GM23248 (cell line): ENCODE results near the gene PARD3B. TPM values are rescaled to one million over a fixed set of nuclear protein-coding genes. Genes with fewer than 3 reads are reported as not detected.

Experiments
- DNase-seq: peaks from one replicate; pipeline ENCODE4 v3.0.0-alpha.2; 2015
- H2AFZ ChIP-seq: fragments of 200-600 bp; sonication (generic); 2 replicates; pipeline ENCODE4 v1.6.1; 2016; ENCODE audit warnings: antibody characterized with exemption
- H3F3A ChIP-seq: fragments of 200-600 bp; sonication (generic); 2 replicates; pipeline ENCODE4 v1.6.1; 2016; ENCODE audit warnings: mild to moderate bottlenecking, antibody characterized with exemption, mixed run types; ENCODE audit not compliant: insufficient read depth
- H3K27ac ChIP-seq: fragments of 200-600 bp; sonication (generic); 2 replicates; pipeline ENCODE4 v1.5.1; 2016; ENCODE audit warnings: mild to moderate bottlenecking
- H3K27me3 ChIP-seq: fragments of 200-600 bp; sonication (generic); replicated peaks from 2 replicates; pipeline ENCODE4 v1.6.1; 2016; ENCODE audit warnings: mild to moderate bottlenecking; ENCODE audit not compliant: insufficient read depth
- H3K36me3 ChIP-seq: fragments of 200-600 bp; sonication (generic); 2 replicates; pipeline ENCODE4 v1.6.1; 2016; ENCODE audit warnings: low read depth, mild to moderate bottlenecking
- H3K4me1 ChIP-seq: fragments of 200-600 bp; sonication (generic); 2 replicates; pipeline ENCODE4 v1.6.1; 2016; ENCODE audit warnings: mild to moderate bottlenecking; ENCODE audit not compliant: insufficient read depth
- H3K4me2 ChIP-seq: fragments of 200-600 bp; sonication (generic); one replicate; pipeline ENCODE4 v1.6.1; 2016; ENCODE audit warnings: mild to moderate bottlenecking; ENCODE audit not compliant: unreplicated experiment
- H3K4me3 ChIP-seq: fragments of 200-600 bp; sonication (generic); 2 replicates; pipeline ENCODE4 v1.5.1; 2016; ENCODE audit warnings: mild to moderate bottlenecking
- H3K79me2 ChIP-seq: fragments of 200-600 bp; sonication (generic); 2 replicates; pipeline ENCODE4 v1.6.1; 2016; ENCODE audit warnings: mild to moderate bottlenecking; ENCODE audit not compliant: insufficient read depth
- H3K9ac ChIP-seq: fragments of 200-600 bp; sonication (generic); 2 replicates; pipeline ENCODE4 v1.6.1; 2016; ENCODE audit warnings: mild to moderate bottlenecking
- H3K9me2 ChIP-seq: fragments of 200-600 bp; sonication (generic); 2 replicates; pipeline ENCODE4 v1.6.1; 2016; ENCODE audit warnings: mixed run types, mild to moderate bottlenecking, moderate library complexity; ENCODE audit not compliant: insufficient read depth
- H3K9me3 ChIP-seq: fragments of 200-600 bp; sonication (generic); one replicate; pipeline ENCODE4 v1.6.1; 2017; ENCODE audit warnings: low read depth
- H4K20me1 ChIP-seq: fragments of 200-600 bp; sonication (generic); 2 replicates; pipeline ENCODE4 v1.6.0; 2016; ENCODE audit not compliant: insufficient read depth
- EZH2 ChIP-seq: fragments of 200-600 bp; sonication (generic); IDR thresholded peaks from 2 replicates; pipeline ENCODE4 v1.6.1; 2018; ENCODE audit warnings: antibody characterized with exemption, mild to moderate bottlenecking; ENCODE audit not compliant: insufficient read depth, poor library complexity, severe bottlenecking
- EZH2phosphoT487 ChIP-seq: fragments of 200-600 bp; sonication (generic); IDR thresholded peaks from 2 replicates; pipeline ENCODE4 v1.6.1; 2018; ENCODE audit warnings: antibody characterized with exemption, moderate library complexity, mild to moderate bottlenecking, low read depth; ENCODE audit not compliant: insufficient read depth
- WGBS, 2 experiments: methylation state at CpG; one replicate each; pipeline ENCODE4 v1.1.6; 2015 to 2017; ENCODE audit warnings: low lambda C conversion rate in 2 of 2, low coverage in 1 of 2; ENCODE audit errors: missing lambda C conversion rate in 2 of 2; 5-methylcytosine and 5-hydroxymethylcytosine counted together
- in situ Hi-C: fragments of 300-500 bp; cut with MboI; formaldehyde crosslinking; loops from 2 replicates; pipeline ENCODE4 v1.15.0; 2020
- polyA plus RNA-seq: library from polyadenylated mRNA; unstranded; fragments of >200 nt; fragmentation: Nextera tagmentation; extraction: Ambion mirVana; gene quantifications from 2 replicates; pipeline ENCODE4 v1.2.1, GENCODE V29; 2016
- total RNA-seq: library from RNA; depleted of rRNA; stranded (reverse); fragments of >200 nt; shearing (Covaris generic); gene quantifications from 2 replicates; pipeline ENCODE4 v1.2.3, GENCODE V29; 2014

The PARD3B gene
- total and polyA plus RNA-seq, 2 experiments from 2014 or later, result 2.5 to 6.9 TPM

DNA sequence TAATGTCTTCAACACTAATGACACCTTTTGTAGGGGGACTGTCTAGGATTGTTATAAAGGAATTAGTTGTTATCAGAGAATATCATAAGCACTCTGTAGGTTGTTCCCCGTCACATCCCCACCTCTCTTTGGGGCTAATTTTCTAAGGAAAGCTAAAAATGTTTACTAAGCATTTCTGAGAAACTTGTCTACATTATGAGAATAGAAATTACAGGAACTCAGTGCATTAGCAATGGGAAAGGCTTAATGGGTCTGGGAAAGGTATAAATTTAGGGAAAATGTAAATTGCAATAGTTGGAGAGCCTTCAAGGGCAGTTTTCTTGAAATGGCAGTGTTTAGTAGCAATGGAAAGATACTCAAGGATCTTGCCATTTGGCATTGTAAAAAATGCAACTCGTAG is 879.8 kb downstream of the PARD3B start:
- no peak overlapping the region for H3K4me3 ChIP-seq
- 87% methylated on average over 2 of the region's 2 CpGs for WGBS, 2 experiments
- H3F3A ChIP-seq, result 0 out of 2 replicates have a peak, but pooled peaks cover 4% of the 10 kb centered on the region
- H3K36me3 ChIP-seq, result no peaks in the 10 kb centered on the region
- H2AFZ ChIP-seq, result no peak overlapping the region
- H3K27ac ChIP-seq, result no peak overlapping the region
- DNase-seq, result no peak
- no peaks in the 10 kb centered on the region for H3K9me2 ChIP-seq
- no peaks in the 10 kb centered on the region for H3K79me2 ChIP-seq
- no peak overlapping the region for H3K4me2 ChIP-seq
- no peaks in the 10 kb centered on the region for H3K9me3 ChIP-seq
- H3K27me3 ChIP-seq, result no peaks in the 10 kb centered on the region
- H3K9ac ChIP-seq, result no peak overlapping the region
- in situ Hi-C loops, result no loop called here
- H4K20me1 ChIP-seq, result no peaks in the 10 kb centered on the region
- TF ChIP-seq EZH2phosphoT487, result no peak
- TF ChIP-seq EZH2, result no peak
- H3K4me1 ChIP-seq, result peaks cover 7% of the 10 kb centered on the region

DNA sequence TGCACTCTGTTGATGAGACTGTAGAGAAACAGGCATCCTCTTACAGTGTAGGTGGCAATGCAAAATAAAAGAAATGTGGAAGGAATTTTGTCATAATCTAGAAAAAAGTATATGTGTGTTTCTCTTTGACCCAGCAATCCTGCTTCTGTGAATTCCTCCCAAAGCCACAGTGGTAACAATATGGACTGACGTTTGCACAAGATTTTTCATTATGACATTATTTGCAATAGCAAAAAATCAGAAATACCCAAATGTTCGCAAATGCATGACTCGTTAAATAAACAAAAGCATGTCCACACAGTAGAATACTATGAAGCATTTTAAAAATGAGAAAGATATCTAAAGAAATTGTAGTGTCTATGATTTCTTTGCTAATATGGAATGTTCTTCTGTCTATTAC is 881.8 kb downstream of the PARD3B start:
- Histone ChIP-seq H3K9me2 (no peaks in the 10 kb centered on the region), H3K9me3 (no peaks in the 10 kb centered on the region), H3K4me2 (no peak overlapping the region), H3K4me3 (no peak overlapping the region), H3K9ac (no peak overlapping the region), H3F3A (0 out of 2 replicates have a peak, but pooled peaks cover 4% of the 10 kb centered on the region), H3K36me3 (no peaks in the 10 kb centered on the region), H4K20me1 (no peaks in the 10 kb centered on the region), H2AFZ (no peak overlapping the region), H3K27me3 (no peaks in the 10 kb centered on the region), H3K79me2 (no peaks in the 10 kb centered on the region), H3K27ac (no peak overlapping the region), H3K4me1 (peaks cover 7% of the 10 kb centered on the region)
- 66 to 70% methylated on average over 3 of the region's 3 CpGs for WGBS, 2 experiments
- in situ Hi-C loops, result no loop called here
- no peak for TF ChIP-seq EZH2phosphoT487
- TF ChIP-seq EZH2, result no peak
- DNase-seq, result peak; percentile 35

DNA sequence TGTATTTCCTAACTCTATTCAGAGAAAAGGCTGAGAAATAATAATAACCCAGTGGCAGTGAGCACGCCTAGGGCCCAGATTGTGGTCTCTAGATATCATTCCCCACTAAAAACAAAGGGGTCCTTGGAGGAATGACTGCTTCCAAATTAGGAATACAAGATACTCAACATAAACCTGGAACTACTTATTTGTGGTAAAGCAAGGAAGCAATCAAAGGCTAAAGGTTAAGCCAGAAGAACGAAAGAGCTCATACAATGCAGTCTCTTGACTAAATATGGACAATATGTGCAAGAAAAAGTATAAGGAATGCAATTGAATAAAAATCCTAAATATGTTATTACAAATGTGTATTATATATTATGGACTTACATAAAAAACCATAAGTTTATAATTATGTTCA is 883.5 kb downstream of the PARD3B start:
- DNase-seq, result no peak
- Histone ChIP-seq H3K4me1 (peaks cover 7% of the 10 kb centered on the region), H4K20me1 (no peaks in the 10 kb centered on the region), H3K27ac (no peak overlapping the region), H3K79me2 (no peaks in the 10 kb centered on the region), H3K36me3 (no peaks in the 10 kb centered on the region), H2AFZ (no peak overlapping the region), H3K9me3 (no peaks in the 10 kb centered on the region), H3K4me3 (no peak overlapping the region), H3K27me3 (no peaks in the 10 kb centered on the region), H3K4me2 (no peak overlapping the region), H3K9me2 (no peaks in the 10 kb centered on the region), H3F3A (0 out of 2 replicates have a peak, but pooled peaks cover 4% of the 10 kb centered on the region), H3K9ac (no peak overlapping the region)
- 82 to 91% methylated on average over 2 of the region's 2 CpGs for WGBS, 2 experiments
- TF ChIP-seq EZH2phosphoT487 (no peak), EZH2 (no peak)
- in situ Hi-C loops, result no loop called here

DNA sequence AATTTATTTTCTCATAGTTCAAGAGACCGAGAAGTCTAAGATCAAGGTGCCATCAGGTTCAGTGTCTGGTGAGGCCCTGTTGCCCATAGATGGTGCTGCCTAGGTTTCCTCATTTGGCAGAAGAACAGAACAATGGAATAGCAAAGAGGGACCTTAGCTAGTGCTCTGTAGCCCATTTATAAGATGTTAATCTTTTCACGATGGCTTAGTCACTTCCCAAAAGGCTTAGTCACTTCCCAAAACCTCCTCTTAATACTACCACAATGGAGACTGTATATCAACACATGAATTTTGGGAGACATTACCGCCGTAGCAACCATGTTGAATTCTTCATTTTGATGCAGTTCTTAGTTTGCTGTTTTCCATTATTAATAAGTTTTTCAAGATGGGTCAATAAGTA is 890.7 kb downstream of the PARD3B start:
- H3K4me2 ChIP-seq, result no peak overlapping the region
- 73 to 76% methylated on average over 4 of the region's 4 CpGs for WGBS, 2 experiments
- peak; percentile 14 for DNase-seq
- H3K9me3 ChIP-seq, result no peaks in the 10 kb centered on the region
- H3K4me1 ChIP-seq, result no peaks in the 10 kb centered on the region
- no peaks in the 10 kb centered on the region for H3K79me2 ChIP-seq
- H3K9me2 ChIP-seq, result no peaks in the 10 kb centered on the region
- H3F3A ChIP-seq, result no peaks in the 10 kb centered on the region
- H2AFZ ChIP-seq, result no peak overlapping the region
- H4K20me1 ChIP-seq, result no peaks in the 10 kb centered on the region
- no peak overlapping the region for H3K27ac ChIP-seq
- no peaks in the 10 kb centered on the region for H3K36me3 ChIP-seq
- no peak overlapping the region for H3K4me3 ChIP-seq
- H3K9ac ChIP-seq, result no peak overlapping the region
- in situ Hi-C loops, result no loop called here
- H3K27me3 ChIP-seq, result no peaks in the 10 kb centered on the region
- TF ChIP-seq EZH2phosphoT487, result no peak
- no peak for TF ChIP-seq EZH2

DNA sequence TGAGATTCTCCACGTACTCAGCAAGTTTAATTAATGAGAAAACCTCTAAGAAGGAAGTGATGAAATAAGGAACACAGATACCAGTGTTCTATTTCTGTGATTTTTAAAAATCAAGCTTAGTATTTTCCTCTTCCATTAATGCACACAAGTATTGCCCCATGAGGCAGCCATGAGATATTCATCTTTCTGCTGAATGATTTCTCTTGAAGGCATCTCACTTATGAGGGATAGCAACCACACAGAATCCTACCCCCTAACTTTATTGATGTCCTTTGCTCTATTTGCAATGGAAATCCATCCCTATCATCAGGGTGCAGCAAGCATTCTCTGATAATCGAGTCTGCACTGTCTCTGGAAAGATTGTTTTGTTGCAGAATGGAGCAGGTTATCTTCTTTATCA is 893.0 kb downstream of the PARD3B start:
- Histone ChIP-seq H3K4me3 (no peak overlapping the region), H3K4me1 (no peaks in the 10 kb centered on the region), H3K79me2 (no peaks in the 10 kb centered on the region), H3K36me3 (no peaks in the 10 kb centered on the region), H3K9me2 (no peaks in the 10 kb centered on the region), H2AFZ (no peak overlapping the region), H3K9me3 (no peaks in the 10 kb centered on the region), H3K27me3 (no peaks in the 10 kb centered on the region), H4K20me1 (no peaks in the 10 kb centered on the region), H3F3A (no peaks in the 10 kb centered on the region), H3K4me2 (no peak overlapping the region), H3K9ac (no peak overlapping the region), H3K27ac (no peak overlapping the region)
- in situ Hi-C loops, result no loop called here
- no peak for TF ChIP-seq EZH2
- TF ChIP-seq EZH2phosphoT487, result no peak
- WGBS, 2 experiments, result 65 to 66% methylated on average over 2 of the region's 2 CpGs
- no peak for DNase-seq
